GM18907 (cell line): ENCODE measurements around the gene GLT1D1.

ENCODE experiments used
- ATAC-seq: cut with Tn5 transposase; IDR thresholded peaks from one replicate; pipeline ENCODE4 v1.9.1; 2021; ENCODE audit warnings: mild to moderate bottlenecking, moderate library complexity; ENCODE audit not compliant: unreplicated experiment

The GLT1D1 gene

DNA sequence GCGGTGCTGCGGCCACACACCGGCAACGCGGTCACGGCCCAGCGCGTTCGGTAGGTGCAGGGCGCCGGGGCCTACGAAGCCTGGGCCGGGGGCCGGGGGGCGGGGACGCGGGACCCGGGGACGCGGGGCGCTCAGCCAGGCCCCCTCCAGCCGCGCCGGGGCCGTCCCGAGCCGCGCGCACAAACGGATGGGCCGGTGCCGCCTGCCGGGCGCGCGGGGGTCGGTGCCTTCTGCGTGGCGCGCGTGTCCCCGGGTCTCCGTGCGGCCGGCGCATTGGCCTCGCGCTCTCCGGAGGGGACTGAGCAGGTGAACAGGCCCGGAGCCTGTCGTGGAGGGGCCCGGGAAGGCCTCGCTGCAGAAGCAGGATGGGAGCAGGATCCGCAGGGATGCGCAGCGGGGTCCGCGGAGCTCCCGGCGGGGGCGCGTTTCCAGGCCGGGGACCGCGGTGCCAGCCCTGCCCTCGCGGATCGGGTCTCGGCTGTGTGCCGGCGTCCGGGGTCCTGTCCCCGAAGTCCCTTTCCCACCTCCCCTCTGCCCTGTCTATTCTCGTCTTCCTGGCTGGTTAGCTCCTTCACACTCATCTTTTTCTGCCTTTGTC is 421 bp downstream of the GLT1D1 start:
- ATAC-seq: no peak

DNA sequence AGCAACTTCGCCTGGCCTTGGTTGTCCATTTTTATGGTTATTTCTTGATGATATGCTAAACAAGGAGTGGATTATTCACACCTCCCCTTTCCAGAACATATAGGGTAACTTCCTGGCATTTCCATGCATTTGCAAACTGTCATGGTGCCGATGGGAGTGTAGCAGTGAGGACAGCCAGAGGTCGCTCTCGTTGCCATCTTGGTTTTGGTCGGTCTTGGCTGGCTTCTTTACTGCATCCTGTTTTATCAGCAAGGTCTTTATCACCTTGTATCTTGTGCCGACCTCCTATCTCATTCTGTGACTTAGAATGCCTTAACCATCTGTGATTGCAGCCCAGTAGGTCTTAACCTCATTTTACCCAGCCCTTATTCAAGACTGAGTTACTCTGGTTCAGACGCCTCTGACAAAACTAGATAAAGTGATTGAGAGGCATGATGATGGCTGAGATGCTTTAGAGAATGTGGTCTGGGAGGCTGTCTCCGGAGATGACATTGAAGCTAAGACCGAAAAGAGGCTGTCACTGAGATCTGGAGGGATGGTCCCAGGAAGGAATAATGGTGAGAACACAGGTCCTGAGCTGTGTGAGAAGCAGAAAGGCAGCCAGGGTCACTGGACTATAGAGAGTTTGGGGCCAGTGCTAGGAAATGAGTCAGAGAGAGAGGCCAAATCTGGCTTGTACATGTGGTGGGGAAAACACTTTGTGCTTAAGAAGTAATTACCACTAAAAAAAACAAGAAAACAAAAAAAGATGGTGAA is 2.9 kb downstream of the GLT1D1 start:
- ATAC-seq: no peak

DNA sequence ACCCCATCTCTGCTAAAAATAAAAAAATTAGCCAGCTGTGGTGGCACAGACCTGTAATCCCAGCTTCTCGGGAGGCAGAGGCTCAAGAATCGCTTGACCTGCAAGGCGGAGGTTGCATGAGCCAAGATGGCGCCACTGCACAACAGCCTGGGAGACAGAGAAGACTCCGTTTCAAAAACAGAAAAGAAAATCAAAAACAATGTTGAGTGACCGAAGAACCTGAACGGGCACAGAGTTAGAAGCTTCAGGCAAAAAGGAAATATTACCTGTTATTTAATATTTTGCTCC is 3.5 kb downstream of the GLT1D1 start:
- ATAC-seq: no peak

DNA sequence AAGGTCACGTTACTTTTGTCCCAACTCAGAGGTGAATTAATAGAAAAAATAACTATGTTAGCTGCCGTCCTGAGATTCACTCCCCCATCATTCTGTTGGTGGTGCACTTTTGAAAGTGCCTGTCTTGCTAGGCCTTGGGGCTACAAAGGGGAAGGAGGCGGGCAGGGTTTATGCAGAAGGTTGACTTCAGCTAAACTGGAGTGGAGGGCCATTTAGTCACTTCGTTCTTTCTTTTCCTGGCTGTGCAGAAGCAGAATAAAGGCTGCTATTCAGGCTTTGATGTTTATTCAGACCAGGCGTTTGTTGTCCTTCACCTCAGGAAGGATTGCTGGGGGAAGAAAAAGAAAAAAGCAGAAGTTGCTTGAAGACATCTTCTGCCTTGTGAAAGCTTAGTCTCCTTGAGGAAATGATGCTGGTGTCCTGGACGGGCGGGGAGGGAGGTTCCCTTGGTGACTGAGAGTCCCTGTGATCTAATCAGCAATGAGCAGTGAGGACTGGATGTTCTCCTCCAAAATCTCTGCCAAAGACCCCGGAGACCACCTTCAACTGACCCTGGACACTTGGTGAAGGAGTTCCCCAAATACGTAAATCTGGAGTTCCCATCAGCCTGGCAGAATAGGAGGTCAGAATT is 4.0 kb downstream of the GLT1D1 start:
- no peak for ATAC-seq

DNA sequence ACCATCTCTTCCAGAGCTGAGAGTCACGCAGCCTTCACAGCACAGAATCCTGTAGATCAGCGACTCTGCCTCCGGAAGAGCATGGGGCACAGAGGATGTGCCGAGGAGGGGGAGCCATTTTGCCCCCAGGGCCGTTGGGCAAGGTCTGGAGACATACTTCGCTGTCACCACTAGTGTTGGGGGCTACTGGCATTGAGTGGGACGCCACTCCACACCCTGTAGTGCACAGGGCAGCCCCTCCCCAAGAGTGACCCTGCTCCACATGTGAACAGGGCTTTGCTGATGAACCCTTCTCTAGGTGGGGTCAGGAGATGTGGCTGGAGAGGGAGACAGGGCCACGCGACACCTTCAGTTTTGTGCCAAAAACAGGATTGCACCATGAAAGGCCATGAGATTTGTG is 6.0 kb downstream of the GLT1D1 start:
- ATAC-seq: no peak

DNA sequence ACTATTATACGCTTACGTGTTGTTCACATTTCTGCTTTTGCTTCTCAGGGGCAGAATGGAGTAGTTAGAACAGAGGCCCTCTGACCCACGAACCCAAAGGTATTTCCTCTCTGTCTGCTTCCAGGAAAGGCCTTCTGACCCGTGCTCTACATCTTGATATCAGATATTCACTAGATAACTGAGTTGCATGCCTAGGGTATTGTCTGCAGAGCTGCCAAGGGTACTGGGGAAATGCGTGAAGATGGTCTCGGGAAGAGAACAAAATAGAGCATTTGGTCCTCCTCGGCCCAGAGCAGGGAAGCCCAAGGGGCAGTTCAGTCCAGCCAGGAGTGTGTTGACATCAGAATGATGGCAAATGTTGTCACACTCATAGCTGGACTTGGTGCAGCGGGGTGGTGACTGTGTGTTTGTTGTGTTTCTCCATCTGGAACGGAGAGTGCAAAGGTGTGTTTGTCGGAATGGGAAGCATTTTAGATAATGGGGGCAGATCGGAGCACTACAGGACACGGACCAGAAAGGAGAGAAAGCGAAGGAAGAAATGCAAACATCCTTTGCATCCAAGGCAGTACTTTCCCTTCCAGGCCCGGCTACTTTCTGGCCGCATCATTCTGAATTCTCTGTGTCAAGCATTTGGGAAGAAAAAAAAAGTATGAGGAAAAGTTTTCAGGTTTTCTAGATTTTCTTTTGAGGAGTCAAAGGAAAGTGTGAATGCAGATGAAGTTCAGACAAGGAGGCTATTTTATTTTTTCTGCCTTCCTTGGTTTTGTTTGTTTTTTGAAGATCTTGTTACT is 8.1 kb downstream of the GLT1D1 start:
- ATAC-seq: no peak

DNA sequence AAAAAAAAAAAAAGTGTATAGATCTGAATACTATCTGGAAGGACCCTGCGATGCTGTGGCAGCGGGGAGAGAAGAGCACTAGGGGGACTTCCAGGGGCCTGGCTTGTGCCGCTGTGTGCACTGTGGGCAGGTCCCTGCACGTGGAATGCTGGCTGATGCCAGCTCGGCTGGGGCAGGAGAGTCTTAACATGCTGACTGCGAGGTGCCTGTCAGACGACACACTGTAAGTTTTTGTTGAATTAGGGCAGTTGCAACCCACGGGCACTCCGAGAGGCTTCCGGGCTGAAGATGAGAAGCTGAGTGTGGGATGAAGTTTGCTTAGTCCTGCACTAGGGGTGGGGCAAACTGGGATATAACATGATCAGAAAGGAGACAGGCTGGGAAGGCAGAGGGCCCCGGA is 10.7 kb downstream of the GLT1D1 start:
- no peak for ATAC-seq

DNA sequence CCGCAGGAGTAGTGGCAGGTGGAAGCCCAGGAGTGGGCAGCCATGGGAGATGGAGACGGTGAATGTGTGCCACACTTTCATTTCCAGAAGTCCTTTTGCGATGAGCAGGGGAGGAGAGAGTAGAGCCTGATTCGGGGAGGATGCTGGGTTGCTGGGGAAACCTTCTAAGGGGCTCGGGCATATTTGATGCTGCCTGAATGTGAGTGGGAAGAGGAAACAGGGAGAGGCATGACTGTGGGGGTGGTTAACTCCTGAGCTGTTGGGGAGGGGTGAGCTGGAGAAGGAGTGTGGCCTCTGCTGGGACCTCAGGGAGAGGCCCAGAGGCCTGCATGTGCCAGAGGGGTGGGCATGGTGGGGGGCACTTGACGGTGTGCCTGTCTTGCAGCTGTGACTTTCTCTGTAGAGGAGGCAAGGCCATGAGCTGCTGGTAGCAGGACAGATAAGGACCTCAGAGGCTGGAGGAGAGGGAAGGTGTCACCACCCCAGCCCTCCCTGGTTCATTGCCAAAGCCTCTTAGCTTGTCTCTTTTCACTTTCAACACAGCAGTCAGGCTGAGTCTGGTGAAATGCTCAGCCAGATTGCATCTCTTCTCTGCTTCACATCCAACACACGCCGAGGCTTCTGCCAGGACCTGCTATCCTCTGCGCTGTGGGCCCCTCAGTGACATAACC is 11.4 kb downstream of the GLT1D1 start:
- ATAC-seq: no peak

DNA sequence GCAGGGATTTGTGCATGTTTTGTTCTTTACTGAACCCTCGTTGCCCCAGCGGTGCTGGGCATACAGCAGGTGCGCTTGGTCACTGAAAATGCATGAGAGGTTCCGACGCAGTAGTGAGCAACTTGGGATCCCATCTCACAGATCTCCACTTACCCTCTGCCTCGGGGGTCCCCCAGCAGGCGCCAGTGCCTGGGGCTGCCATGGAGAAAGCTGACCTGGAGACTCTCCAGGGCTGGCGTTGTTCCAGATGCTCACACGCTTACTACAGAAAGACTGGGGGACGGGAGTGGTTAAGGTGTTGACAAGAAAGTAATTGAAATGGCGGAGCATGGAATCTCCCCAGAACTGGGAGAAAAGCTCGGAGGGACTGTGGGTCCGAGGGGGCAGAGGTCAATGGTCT is 14.2 kb downstream of the GLT1D1 start:
- ATAC-seq: no peak

DNA sequence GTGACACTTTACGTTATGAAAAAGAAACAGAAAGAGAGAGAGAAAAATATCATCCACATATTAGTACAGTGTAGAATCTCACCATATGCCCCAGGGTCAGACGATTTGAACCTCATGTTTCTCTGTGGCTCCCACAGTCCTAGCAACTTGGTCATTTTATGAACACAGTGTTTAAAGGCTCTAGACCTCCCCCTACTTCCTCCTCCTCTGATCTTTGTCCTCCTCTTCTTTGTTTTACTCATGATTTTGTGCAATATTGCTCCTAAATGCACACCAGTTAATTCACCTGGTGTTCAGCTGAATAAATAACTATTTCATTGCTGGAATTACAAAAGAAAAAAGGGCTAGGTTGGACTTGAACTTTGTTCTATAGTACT is 18.2 kb downstream of the GLT1D1 start:
- ATAC-seq: no peak

DNA sequence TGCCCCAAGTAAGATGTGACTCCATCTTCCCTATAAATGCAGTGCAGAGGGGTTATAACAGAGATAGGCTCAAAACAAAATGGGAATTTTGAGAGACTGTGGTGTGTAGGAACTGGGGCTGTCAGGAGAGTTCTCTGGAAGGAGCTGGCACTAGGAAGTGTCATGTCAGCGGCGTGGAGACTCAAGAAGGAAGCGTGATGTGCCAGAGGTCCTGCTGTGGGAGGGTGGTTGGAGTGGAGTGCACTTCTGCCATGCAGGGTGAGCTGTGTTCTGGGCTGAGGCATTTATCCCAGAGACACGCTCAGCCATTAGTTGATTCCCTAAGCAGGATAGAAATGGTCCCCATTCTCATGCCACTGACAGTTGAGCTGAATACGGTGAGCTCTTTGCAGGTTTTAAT is 19.0 kb downstream of the GLT1D1 start:
- no peak for ATAC-seq

DNA sequence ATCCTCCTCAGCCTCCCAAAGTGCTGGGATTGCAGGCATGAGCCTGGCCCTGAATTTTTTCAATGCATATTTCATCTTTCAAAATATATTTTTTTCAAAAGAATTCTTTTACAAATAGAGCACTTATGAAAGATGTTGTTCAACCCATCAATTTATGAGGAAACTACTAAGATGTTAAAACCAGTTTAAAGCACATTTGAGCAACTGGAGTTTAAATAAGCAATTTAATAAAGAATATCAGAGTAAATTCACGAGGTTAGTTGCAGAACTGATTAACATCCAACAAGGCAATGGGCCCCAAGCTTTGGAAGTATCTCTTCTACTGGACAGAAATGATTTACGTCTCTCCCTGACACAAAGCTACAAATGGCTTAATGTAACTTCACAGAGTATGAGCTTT is 23.3 kb downstream of the GLT1D1 start:
- no peak for ATAC-seq

DNA sequence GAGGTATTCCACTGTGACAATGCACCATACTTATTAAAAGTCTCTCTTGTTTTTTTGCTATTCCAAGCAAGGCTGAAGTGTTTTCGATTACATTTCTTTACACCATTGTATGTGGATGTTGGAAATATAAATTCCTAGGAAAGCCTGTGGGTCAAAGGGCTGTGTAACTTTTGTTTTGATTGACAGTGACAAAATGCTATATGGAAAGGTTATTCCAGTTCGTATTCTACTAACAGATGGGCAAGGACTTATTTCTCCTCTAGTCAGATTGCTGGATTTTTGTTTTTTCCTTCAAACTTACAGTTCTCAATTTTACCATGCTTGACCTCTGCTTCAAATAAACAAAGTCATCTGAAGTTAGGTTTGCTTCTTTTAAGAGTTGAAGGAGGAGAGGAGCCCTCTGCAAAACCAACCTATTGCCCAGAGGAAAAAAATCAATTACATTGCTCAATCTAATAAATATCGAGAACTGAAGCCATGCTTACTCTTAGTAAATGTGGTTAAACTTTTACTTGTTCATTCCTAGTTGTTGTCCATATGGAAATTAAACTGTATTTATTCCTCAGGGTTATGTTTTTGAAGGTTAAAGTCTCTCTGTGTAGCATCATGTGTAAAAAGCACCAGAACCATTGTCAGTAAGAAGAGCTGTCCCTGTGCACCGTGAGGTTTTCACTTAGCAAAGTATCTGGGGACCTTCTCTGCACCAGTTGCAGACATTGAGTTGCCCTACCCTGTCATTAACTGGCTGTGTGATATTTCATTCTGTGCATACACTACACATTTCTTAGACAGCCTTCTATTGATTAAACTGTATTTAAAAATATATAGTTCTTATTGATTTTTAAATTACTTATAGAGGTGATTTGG is 26.9 kb downstream of the GLT1D1 start:
- ATAC-seq: no peak

DNA sequence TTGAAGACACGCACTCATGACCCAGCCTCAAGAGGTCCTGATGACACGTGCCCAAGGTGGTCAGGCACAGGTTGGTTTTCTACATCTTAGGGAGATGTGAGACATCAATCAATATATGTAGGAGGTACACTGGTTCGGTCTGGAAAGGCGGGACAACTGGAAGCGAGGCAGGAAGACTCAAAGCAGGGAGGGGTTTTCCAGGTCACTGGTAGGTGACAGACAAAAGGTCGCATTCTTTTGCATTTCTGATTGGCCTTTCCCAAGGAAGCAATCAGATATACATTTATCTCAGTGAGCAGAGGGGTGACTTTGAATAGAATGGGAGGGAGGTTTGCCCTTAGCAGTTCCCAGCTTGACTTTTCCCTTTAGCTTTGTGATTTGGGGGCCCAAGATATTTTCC is 38.6 kb downstream of the GLT1D1 start:
- ATAC-seq: no peak

DNA sequence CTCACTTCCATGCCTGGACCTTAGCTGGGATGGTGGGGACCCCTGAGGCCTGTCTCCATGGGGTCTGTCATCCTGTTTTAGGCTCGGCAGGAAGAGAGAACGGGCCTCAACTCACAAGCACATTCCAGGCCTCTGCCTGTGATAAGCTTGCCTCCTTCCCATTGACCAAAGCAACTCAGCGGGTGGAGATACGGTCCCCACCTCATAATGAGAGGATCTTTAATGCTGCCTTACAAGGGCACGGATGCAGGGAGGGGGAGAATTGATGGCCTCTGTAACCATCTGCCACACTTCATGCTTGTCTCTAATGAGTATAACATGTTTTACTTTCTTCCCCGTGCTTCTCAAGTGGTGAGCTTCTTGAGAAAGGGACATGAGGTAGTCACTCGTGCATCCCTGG is 50.0 kb downstream of the GLT1D1 start:
- ATAC-seq: no peak

DNA sequence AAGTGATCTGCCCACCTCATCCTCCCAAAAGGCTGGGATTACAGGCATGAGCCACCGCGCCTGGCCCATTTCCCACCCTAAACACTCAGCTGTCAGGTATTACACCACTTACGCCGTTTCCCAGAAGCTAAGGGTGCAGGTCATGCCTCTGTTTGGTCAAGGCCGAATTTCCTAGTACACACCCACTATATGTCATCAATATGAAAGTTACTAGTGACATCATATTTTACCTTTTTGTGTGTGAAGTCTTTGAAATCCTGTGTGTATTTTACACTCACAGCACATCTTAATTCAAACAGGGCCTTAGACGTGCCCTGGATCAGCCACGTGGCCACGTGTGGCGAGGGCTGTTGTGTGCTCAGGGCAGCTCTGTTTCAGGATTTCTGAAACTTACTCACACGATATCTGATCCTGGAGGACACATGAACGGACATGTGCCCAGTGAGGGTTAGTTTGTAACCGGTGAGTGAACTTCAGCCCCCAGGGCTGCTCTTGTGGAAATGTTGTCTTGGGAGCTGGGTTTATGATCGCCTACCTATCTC is 51.8 kb downstream of the GLT1D1 start:
- no peak for ATAC-seq

DNA sequence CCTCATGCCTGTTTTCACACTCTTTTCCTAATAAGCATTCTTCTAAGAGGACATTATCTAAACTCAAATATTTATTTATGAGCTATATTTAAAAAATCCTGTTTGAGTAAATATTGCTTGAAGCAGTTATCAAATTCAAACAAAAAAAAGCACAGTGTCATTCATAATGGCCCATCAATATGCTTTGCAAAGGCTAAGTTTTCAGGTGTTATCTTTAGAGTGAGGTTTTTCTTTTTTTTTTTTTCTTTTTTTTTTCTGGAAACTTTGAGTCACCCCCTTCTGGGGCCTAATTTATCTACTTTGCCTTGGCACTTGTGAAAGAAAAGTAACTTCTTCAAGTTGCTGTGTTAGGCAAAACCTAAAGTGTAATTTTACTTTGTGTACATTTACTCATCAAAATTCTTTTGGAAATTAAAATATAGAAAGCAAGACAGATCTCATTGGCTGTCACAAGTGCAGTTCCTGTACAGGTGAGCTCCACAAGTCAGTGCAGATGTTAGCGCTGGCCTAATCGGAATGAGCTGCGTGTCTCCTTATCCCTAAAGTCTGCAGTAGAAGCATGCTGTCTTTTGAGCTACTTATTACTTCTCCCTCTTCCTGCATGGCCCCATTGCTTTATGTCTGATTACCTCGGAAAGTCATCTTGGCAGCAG is 53.3 kb downstream of the GLT1D1 start:
- no peak for ATAC-seq

DNA sequence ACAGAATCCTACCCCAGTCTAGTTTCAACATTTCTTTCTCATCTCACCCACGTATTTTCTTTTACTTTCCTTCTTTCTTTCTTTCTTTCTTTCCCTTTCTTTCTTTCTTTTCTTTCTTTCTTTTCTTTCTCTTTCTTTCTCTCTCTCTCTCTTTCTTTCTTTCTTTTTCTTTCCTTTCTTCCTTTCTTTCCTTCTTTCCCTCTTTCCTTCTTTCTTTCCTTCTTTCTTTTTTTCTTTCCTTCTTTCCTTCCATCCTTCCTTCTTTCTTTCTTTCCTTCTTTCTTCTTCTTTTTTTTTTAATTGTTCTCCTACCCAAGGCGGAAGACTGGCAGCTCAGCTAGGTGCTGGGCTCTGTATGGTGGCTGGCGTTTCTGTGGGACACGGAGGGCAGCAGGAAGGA is 55.0 kb downstream of the GLT1D1 start:
- ATAC-seq: no peak

DNA sequence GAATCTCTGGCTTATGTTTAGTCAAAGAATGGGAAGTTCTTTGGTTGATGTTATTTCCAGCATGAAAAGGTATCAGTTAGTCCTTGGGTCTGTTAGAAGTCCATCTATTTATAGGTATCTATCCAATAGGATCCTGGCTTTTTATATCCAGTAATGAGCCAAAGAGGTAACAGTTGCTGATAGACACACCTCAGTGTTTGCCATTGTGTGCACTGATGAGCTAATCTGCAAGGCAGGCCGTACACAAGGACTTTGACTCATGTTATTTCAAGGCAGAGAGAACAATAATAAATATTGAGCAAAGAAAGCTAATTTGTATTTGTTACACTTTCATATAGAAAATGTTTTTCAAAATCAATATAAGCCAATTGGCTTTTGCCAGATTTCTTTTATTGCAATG is 56.4 kb downstream of the GLT1D1 start:
- no peak for ATAC-seq

DNA sequence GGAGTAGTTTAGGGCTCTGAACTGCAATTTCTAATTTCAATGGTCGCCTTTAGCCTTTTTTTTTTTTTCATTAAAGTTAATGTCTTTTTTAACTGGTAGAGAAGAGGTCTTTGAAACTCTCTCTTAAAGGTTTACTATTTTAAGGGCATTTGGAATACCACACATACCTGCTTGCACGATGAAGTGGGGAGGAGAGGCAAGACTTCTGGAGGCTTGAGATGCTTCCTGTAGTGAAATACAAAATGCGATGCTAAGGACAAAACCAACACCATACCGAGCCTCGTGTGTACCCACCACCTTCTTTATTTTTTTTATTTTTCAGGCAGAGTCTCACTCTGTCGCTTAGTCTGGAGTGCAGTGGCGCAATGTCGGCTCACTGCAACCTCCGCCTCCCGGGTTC is 57.4 kb downstream of the GLT1D1 start:
- ATAC-seq: no peak
